ENCODE data around the gene SRL.

DNA sequence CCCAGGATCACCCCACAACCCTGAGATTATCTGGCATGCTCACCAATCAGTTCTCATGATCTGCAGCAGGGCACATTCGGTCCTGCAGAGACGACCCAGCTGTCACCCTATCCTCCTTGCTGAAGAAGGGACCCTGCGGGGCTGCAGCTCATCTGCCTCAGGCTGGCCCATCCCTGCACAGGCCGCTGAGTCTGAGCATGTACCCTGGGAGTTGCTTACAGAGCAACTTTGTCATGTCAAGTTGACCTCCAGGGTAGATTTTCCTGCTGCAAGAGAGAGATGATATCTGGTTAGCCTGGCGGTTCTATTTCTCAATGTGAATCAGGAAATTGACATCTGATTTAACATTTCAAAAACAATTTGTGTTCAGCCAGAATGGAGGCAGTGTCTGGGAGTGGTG is 89.6 kb downstream of the SRL start:
- TF ChIP-seq, protein P1, sequence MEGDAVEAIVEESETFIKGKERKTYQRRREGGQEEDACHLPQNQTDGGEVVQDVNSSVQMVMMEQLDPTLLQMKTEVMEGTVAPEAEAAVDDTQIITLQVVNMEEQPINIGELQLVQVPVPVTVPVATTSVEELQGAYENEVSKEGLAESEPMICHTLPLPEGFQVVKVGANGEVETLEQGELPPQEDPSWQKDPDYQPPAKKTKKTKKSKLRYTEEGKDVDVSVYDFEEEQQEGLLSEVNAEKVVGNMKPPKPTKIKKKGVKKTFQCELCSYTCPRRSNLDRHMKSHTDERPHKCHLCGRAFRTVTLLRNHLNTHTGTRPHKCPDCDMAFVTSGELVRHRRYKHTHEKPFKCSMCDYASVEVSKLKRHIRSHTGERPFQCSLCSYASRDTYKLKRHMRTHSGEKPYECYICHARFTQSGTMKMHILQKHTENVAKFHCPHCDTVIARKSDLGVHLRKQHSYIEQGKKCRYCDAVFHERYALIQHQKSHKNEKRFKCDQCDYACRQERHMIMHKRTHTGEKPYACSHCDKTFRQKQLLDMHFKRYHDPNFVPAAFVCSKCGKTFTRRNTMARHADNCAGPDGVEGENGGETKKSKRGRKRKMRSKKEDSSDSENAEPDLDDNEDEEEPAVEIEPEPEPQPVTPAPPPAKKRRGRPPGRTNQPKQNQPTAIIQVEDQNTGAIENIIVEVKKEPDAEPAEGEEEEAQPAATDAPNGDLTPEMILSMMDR (IDR thresholded peaks at IDR 0.05) = no peak
- TF ChIP-seq POLR2A (IDR thresholded peaks at IDR 0.05) = no peak

Measured in adrenal gland (tissue), 5 donors.